Activated naive CD4-positive, alpha-beta T cell treated with anti-CD3 and anti-CD28 coated beads, Interleukin-2, amount 50 U/mL, for 16 hours (primary cell): Measurements from ENCODE around the gene XYLB.

Experiments used
- DNase-seq: peaks from one replicate; pipeline ENCODE4 v3.0.0-alpha.2; 2020

Gene XYLB

GRCh38 chr3:38457111-38458003, 110.8 kb downstream of the XYLB start:
- no peak for DNase-seq

- no peak for DNase-seq
Measured at GRCh38 chr3:38458796-38459498, 112.4 kb downstream of the XYLB start.

- DNase-seq: no peak
Measured at GRCh38 chr3:38459499-38460048, 113.0 kb downstream of the XYLB start.

- DNase-seq: no peak
Measured at GRCh38 chr3:38460377-38461270, 114.0 kb downstream of the XYLB start.
